ENCODE results near the gene VSTM2L. TPM values are rescaled to one million over a fixed set of nuclear protein-coding genes. Genes with fewer than 3 reads are reported as not detected.

The VSTM2L gene
- total and polyA plus RNA-seq, 4 donors = 8.0 to 71.6 (median 31.4) TPM

- H3K27me3 ChIP-seq (ENCODE audit: control insufficient read depth in 3 of 3, insufficient read depth in 3 of 3, low read length in 2 of 3) = no peaks in the 10 kb centered on the region
- H3K36me3 ChIP-seq (ENCODE audit: control insufficient read depth in 4 of 4, insufficient read depth in 4 of 4, low read length in 4 of 4) = peaks cover 0 to 43% (median 13%) of the 10 kb centered on the region in 4 donors
- no peak overlapping the region for H3K9ac ChIP-seq (ENCODE audit: insufficient read depth in 1 of 2, low read length in 2 of 2)
- DNase-seq = no peak
- no peak overlapping the region for H3K4me3 ChIP-seq
- TF ChIP-seq, protein P1, sequence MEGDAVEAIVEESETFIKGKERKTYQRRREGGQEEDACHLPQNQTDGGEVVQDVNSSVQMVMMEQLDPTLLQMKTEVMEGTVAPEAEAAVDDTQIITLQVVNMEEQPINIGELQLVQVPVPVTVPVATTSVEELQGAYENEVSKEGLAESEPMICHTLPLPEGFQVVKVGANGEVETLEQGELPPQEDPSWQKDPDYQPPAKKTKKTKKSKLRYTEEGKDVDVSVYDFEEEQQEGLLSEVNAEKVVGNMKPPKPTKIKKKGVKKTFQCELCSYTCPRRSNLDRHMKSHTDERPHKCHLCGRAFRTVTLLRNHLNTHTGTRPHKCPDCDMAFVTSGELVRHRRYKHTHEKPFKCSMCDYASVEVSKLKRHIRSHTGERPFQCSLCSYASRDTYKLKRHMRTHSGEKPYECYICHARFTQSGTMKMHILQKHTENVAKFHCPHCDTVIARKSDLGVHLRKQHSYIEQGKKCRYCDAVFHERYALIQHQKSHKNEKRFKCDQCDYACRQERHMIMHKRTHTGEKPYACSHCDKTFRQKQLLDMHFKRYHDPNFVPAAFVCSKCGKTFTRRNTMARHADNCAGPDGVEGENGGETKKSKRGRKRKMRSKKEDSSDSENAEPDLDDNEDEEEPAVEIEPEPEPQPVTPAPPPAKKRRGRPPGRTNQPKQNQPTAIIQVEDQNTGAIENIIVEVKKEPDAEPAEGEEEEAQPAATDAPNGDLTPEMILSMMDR (IDR thresholded peaks at IDR 0.05; ENCODE audit: control extremely low read depth, extremely low read depth) = no peak
- H3K4me1 ChIP-seq (ENCODE audit: control insufficient read depth in 5 of 5, insufficient read depth in 5 of 5, low read length in 5 of 5) = peaks cover 0 to 2% (median 0%) of the 10 kb centered on the region in 5 donors
- WGBS, 2 donors = 96 to 98% methylated on average over 9 of the region's 9 CpGs
- ATAC-seq (ENCODE audit: insufficient read depth, low FRiP score) = no peak
- H3K9me3 ChIP-seq (ENCODE audit: control insufficient read depth in 4 of 4, insufficient read depth in 3 of 4, low read length in 3 of 4) = no peaks in the 10 kb centered on the region
- no peak overlapping the region for H3K27ac ChIP-seq (ENCODE audit: low read depth in 1 of 2, low read length in 1 of 2)
Measured at GRCh38 chr20:37872161-37872560, 30.8 kb upstream of the VSTM2L start.

- Histone ChIP-seq H3K36me3 (ENCODE audit: control insufficient read depth in 4 of 4, insufficient read depth in 4 of 4, low read length in 4 of 4) (peaks cover 0 to 41% (median 10%) of the 10 kb centered on the region in 4 donors), H3K9ac (ENCODE audit: insufficient read depth in 1 of 2, low read length in 2 of 2) (no peak overlapping the region), H3K4me3 (no peak overlapping the region), H3K4me1 (ENCODE audit: control insufficient read depth in 5 of 5, insufficient read depth in 5 of 5, low read length in 5 of 5) (peaks cover 0 to 2% (median 0%) of the 10 kb centered on the region in 5 donors), H3K9me3 (ENCODE audit: control insufficient read depth in 4 of 4, insufficient read depth in 3 of 4, low read length in 3 of 4) (no peaks in the 10 kb centered on the region), H3K27ac (ENCODE audit: low read depth in 1 of 2, low read length in 1 of 2) (no peak overlapping the region), H3K27me3 (ENCODE audit: control insufficient read depth in 3 of 3, insufficient read depth in 3 of 3, low read length in 2 of 3) (no peaks in the 10 kb centered on the region)
- ATAC-seq (ENCODE audit: insufficient read depth, low FRiP score) (no peak), DNase-seq (no peak)
- TF ChIP-seq, protein P1 (IDR thresholded peaks at IDR 0.05; ENCODE audit: control extremely low read depth, extremely low read depth) = no peak
- WGBS, 2 donors = 96 to 97% methylated on average over 11 of the region's 11 CpGs
Measured at GRCh38 chr20:37873884-37874283, 29.0 kb upstream of the VSTM2L start.

GRCh38 chr20:37875460-37876175 is 27.3 kb upstream of the VSTM2L start:
- Histone ChIP-seq H3K9me3 (ENCODE audit: control insufficient read depth in 4 of 4, insufficient read depth in 3 of 4, low read length in 3 of 4) (no peaks in the 10 kb centered on the region), H3K27me3 (ENCODE audit: control insufficient read depth in 3 of 3, insufficient read depth in 3 of 3, low read length in 2 of 3) (no peaks in the 10 kb centered on the region), H3K4me1 (ENCODE audit: control insufficient read depth in 5 of 5, insufficient read depth in 5 of 5, low read length in 5 of 5) (peaks cover 0 to under 1% (median 0%) of the 10 kb centered on the region in 5 donors), H3K36me3 (ENCODE audit: control insufficient read depth in 4 of 4, insufficient read depth in 4 of 4, low read length in 4 of 4) (peaks cover 0 to 35% (median 7%) of the 10 kb centered on the region in 4 donors), H3K4me3 (no peak overlapping the region), H3K9ac (ENCODE audit: insufficient read depth in 1 of 2, low read length in 2 of 2) (no peak overlapping the region), H3K27ac (ENCODE audit: low read depth in 1 of 2, low read length in 1 of 2) (no peak overlapping the region)
- WGBS, 2 donors = 89 to 94% methylated on average over 24 of the region's 24 CpGs
- no peak for DNase-seq
- TF ChIP-seq, protein P1 (IDR thresholded peaks at IDR 0.05; ENCODE audit: control extremely low read depth, extremely low read depth) = no peak
- no peak for ATAC-seq (ENCODE audit: insufficient read depth, low FRiP score)
